Uterus (tissue), 2 donors: ENCODE measurements around the gene ACACB.

Experiments
- CTCF ChIP-seq, 4 experiments: fragments of 200-600 bp in 2 of 4; fragments of 450-650 bp in 2 of 4; sonication (generic) in 2 of 4; IDR thresholded peaks; one replicate each; pipeline ENCODE4 v1.5.1; 2016 to 2019; ENCODE audit warnings: antibody characterized with exemption in 4 of 4, mild to moderate bottlenecking in 2 of 4, moderate library complexity in 1 of 4
- POLR2A ChIP-seq, 2 donors: fragments of 450-650 bp; IDR thresholded peaks; one replicate each; pipeline ENCODE4 v1.6.1; 2016; ENCODE audit warnings: antibody characterized with exemption in 2 of 2, mild to moderate bottlenecking in 1 of 2, moderate library complexity in 1 of 2

GRCh38 chr12:109270494-109270893, 154.1 kb downstream of the ACACB start:
- TF ChIP-seq CTCF (IDR thresholded peaks at IDR 0.05) (no peak), POLR2A (IDR thresholded peaks at IDR 0.05) (no peak)
